MG63 (cell line): ENCODE measurements around the gene AGAP1. TPM values are rescaled to one million over a fixed set of nuclear protein-coding genes. Genes with fewer than 3 reads are reported as not detected.

ENCODE experiments used
- DNase-seq: peaks from one replicate; pipeline ENCODE4 v3.0.0-alpha.2; 2020
- H3K27me3 ChIP-seq: fragments of 250-450 bp; sonication (Bioruptor Pico); 2 replicates; pipeline ENCODE4 v1.5.1; 2020; ENCODE audit warnings: mild to moderate bottlenecking, moderate library complexity
- H3K36me3 ChIP-seq: fragments of 250-450 bp; sonication (Bioruptor Pico); 2 replicates; pipeline ENCODE4 v1.5.1; 2020; ENCODE audit warnings: mild to moderate bottlenecking, moderate library complexity
- H3K4me3 ChIP-seq: fragments of 250-450 bp; sonication (Bioruptor Pico); 2 replicates; pipeline ENCODE4 v1.5.1; 2020; ENCODE audit warnings: mild to moderate bottlenecking, moderate library complexity
- H3K9me3 ChIP-seq: fragments of 250-450 bp; sonication (Bioruptor Pico); 2 replicates; pipeline ENCODE4 v1.5.1; 2020; ENCODE audit warnings: mild to moderate bottlenecking, moderate library complexity
- total RNA-seq: library from RNA; depleted of rRNA; stranded (reverse); fragments of >200 nt; shearing (Covaris generic); gene quantifications from 2 replicates; pipeline ENCODE4 v1.2.3, GENCODE V29; 2014; ENCODE audit warnings: low replicate concordance

AGAP1 gene
- total RNA-seq, 1 experiment from 2014 or later, result 8.8 TPM

- Histone ChIP-seq H3K27me3 (no peaks in the 10 kb centered on the region), H3K9me3 (no peaks in the 10 kb centered on the region), H3K36me3 (no peaks in the 10 kb centered on the region), H3K4me3 (no peak overlapping the region)
- no peak for DNase-seq
Measured at GRCh38 chr2:235563056-235563910, 69.4 kb downstream of the AGAP1 start.

- Histone ChIP-seq H3K36me3 (no peaks in the 10 kb centered on the region), H3K27me3 (no peaks in the 10 kb centered on the region), H3K9me3 (no peaks in the 10 kb centered on the region), H3K4me3 (no peak overlapping the region)
- no peak for DNase-seq
Measured at GRCh38 chr2:235564066-235564465, 70.2 kb downstream of the AGAP1 start.

- H3K4me3 ChIP-seq, result no peak overlapping the region
- H3K9me3 ChIP-seq, result no peaks in the 10 kb centered on the region
- H3K27me3 ChIP-seq, result no peaks in the 10 kb centered on the region
- H3K36me3 ChIP-seq, result no peaks in the 10 kb centered on the region
- DNase-seq, result no peak
Measured at GRCh38 chr2:235564884-235565530, 71.2 kb downstream of the AGAP1 start.

- Histone ChIP-seq H3K36me3 (no peaks in the 10 kb centered on the region), H3K4me3 (no peak overlapping the region), H3K27me3 (no peaks in the 10 kb centered on the region), H3K9me3 (no peaks in the 10 kb centered on the region)
- DNase-seq, result no peak
Measured at GRCh38 chr2:235566415-235566814, 72.6 kb downstream of the AGAP1 start.

GRCh38 chr2:235566931-235567495 lies 73.2 kb downstream of the AGAP1 start:
- no peaks in the 10 kb centered on the region for H3K9me3 ChIP-seq
- no peak overlapping the region for H3K4me3 ChIP-seq
- no peak for DNase-seq
- H3K27me3 ChIP-seq, result no peaks in the 10 kb centered on the region
- H3K36me3 ChIP-seq, result no peaks in the 10 kb centered on the region

GRCh38 chr2:235567842-235568241 lies 74.0 kb downstream of the AGAP1 start:
- no peak for DNase-seq
- H3K36me3 ChIP-seq, result no peaks in the 10 kb centered on the region

GRCh38 chr2:235568431-235568830 lies 74.6 kb downstream of the AGAP1 start:
- no peaks in the 10 kb centered on the region for H3K27me3 ChIP-seq
- H3K4me3 ChIP-seq, result no peak overlapping the region
- H3K36me3 ChIP-seq, result no peaks in the 10 kb centered on the region
- no peak for DNase-seq
- H3K9me3 ChIP-seq, result no peaks in the 10 kb centered on the region

More at GRCh38 chr2:235567842-235568241, 74.0 kb downstream of the AGAP1 start:
- Histone ChIP-seq H3K9me3 (no peaks in the 10 kb centered on the region), H3K4me3 (no peak overlapping the region), H3K27me3 (no peaks in the 10 kb centered on the region)

GRCh38 chr2:235569837-235570236 lies 76.0 kb downstream of the AGAP1 start:
- H3K9me3 ChIP-seq, result no peaks in the 10 kb centered on the region
- no peaks in the 10 kb centered on the region for H3K36me3 ChIP-seq
- H3K27me3 ChIP-seq, result no peaks in the 10 kb centered on the region
- no peak for DNase-seq
- H3K4me3 ChIP-seq, result no peak overlapping the region

GRCh38 chr2:235570256-235570655 lies 76.4 kb downstream of the AGAP1 start:
- Histone ChIP-seq H3K27me3 (no peaks in the 10 kb centered on the region), H3K4me3 (no peak overlapping the region), H3K9me3 (no peaks in the 10 kb centered on the region), H3K36me3 (no peaks in the 10 kb centered on the region)
- DNase-seq, result no peak

GRCh38 chr2:235570966-235571692 lies 77.3 kb downstream of the AGAP1 start:
- no peak for DNase-seq
- Histone ChIP-seq H3K9me3 (no peaks in the 10 kb centered on the region), H3K36me3 (no peaks in the 10 kb centered on the region), H3K4me3 (no peak overlapping the region), H3K27me3 (no peaks in the 10 kb centered on the region)

- no peak for DNase-seq
- Histone ChIP-seq H3K27me3 (no peaks in the 10 kb centered on the region), H3K4me3 (no peak overlapping the region), H3K9me3 (no peaks in the 10 kb centered on the region), H3K36me3 (no peaks in the 10 kb centered on the region)
Measured at GRCh38 chr2:235572592-235572991, 78.7 kb downstream of the AGAP1 start.

- Histone ChIP-seq H3K27me3 (no peaks in the 10 kb centered on the region), H3K36me3 (no peaks in the 10 kb centered on the region), H3K9me3 (no peaks in the 10 kb centered on the region), H3K4me3 (no peak overlapping the region)
- no peak for DNase-seq
Measured at GRCh38 chr2:235573331-235574221, 79.7 kb downstream of the AGAP1 start.

GRCh38 chr2:235575431-235575830 lies 81.6 kb downstream of the AGAP1 start:
- no peaks in the 10 kb centered on the region for H3K9me3 ChIP-seq
- no peaks in the 10 kb centered on the region for H3K27me3 ChIP-seq
- no peaks in the 10 kb centered on the region for H3K36me3 ChIP-seq
- H3K4me3 ChIP-seq, result no peak overlapping the region
- DNase-seq, result no peak

GRCh38 chr2:235575904-235576303 lies 82.1 kb downstream of the AGAP1 start:
- no peak for DNase-seq
- Histone ChIP-seq H3K9me3 (no peaks in the 10 kb centered on the region), H3K4me3 (no peak overlapping the region), H3K27me3 (no peaks in the 10 kb centered on the region), H3K36me3 (no peaks in the 10 kb centered on the region)

GRCh38 chr2:235576337-235576910 lies 82.6 kb downstream of the AGAP1 start:
- H3K36me3 ChIP-seq, result no peaks in the 10 kb centered on the region
- DNase-seq, result no peak
- H3K27me3 ChIP-seq, result no peaks in the 10 kb centered on the region
- H3K9me3 ChIP-seq, result no peaks in the 10 kb centered on the region
- no peak overlapping the region for H3K4me3 ChIP-seq
